ENCODE data around the gene KCNN3.

KCNN3 gene

GRCh38 chr1:154661110-154661509 is 209.0 kb downstream of the KCNN3 start (continued):
- no peak for TF ChIP-seq ZSCAN18 (tag by site-specific recombination; IDR thresholded peaks at IDR 0.05)
- TF ChIP-seq ZNF654 (tag by site-specific recombination; IDR thresholded peaks at IDR 0.05; ENCODE audit: low read depth) = no peak
- no peak for TF ChIP-seq ZNF223 (tag by site-specific recombination; IDR thresholded peaks at IDR 0.05)
- TF ChIP-seq ZNF473 (tag by site-specific recombination; IDR thresholded peaks at IDR 0.05) = no peak
- no peak for TF ChIP-seq AEBP2 (tag by site-specific recombination; IDR thresholded peaks at IDR 0.05; ENCODE audit: borderline replicate concordance)
- TF ChIP-seq ZSCAN23 (tag by site-specific recombination; IDR thresholded peaks at IDR 0.05) = no peak

- Histone ChIP-seq H3K36me3 (ENCODE audit: control insufficient read depth in 2 of 2, insufficient read depth in 1 of 2, low read length in 2 of 2) (no peaks in the 10 kb centered on the region), H3K4me3 (ENCODE audit: low read depth, low read length) (no peak overlapping the region), H3K4me1 (ENCODE audit: control insufficient read depth, insufficient read depth, low read length) (no peaks in the 10 kb centered on the region), H3K9me3 (ENCODE audit: control insufficient read depth, insufficient read depth, low read depth, low read length) (no peaks in the 10 kb centered on the region), H3K27ac (ENCODE audit: extremely low read depth, low read depth, low read length) (no peak overlapping the region)
- peak; percentile 34; the same call in 1 of the 2 replicates for TF ChIP-seq ATF2 (tag by site-specific recombination; IDR thresholded peaks at IDR 0.05; ENCODE audit: low read depth)
- TF ChIP-seq ZNF596 (tag by site-specific recombination; IDR thresholded peaks at IDR 0.05) = no peak
- POLR2A ChIA-PET = no interaction called here
- CTCF ChIA-PET = interaction anchor here (0.6 to 0.7 kb wide), 5 partner anchors 12 to 279 kb away, joined by 3 read pairs; no protein-coding TSS in a partner anchor
Measured at GRCh38 chr1:154659823-154660592, 210.1 kb downstream of the KCNN3 start.

DNA sequence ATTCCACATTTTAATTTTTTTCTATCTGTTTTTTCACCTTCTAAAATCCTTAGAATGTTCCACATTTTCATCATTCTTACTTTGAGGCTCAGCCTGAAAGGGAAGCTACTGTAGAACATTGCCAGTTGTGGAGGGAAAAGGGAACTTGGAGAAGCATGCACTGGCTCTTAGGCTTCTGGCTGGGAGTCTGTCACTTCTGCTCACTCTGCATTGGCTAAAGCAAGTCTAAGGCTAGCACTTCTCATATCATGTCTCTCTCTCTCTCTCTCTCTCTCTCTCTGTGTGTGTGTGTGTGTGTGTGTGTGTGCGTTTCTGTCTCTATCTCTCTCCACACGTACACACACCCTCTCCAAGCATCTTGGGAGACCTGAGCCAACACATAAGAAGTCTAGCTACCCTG is 212.5 kb downstream of the KCNN3 start:
- TF ChIP-seq, protein P1, sequence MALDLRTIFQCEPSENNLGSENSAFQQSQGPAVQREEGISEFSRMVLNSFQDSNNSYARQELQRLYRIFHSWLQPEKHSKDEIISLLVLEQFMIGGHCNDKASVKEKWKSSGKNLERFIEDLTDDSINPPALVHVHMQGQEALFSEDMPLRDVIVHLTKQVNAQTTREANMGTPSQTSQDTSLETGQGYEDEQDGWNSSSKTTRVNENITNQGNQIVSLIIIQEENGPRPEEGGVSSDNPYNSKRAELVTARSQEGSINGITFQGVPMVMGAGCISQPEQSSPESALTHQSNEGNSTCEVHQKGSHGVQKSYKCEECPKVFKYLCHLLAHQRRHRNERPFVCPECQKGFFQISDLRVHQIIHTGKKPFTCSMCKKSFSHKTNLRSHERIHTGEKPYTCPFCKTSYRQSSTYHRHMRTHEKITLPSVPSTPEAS (tag by site-specific recombination; IDR thresholded peaks at IDR 0.05) = 0 out of 2 replicates have a peak, but pooled peaks have one; percentile 24
- no peak for TF ChIP-seq HOXA7 (CRISPR knock-in tag; IDR thresholded peaks at IDR 0.05; ENCODE audit: borderline replicate concordance)
- Histone ChIP-seq H3K4me1 (ENCODE audit: control insufficient read depth, insufficient read depth, low read length) (no peaks in the 10 kb centered on the region), H3K9me3 (ENCODE audit: control insufficient read depth, insufficient read depth, low read depth, low read length) (no peaks in the 10 kb centered on the region), H3K27ac (ENCODE audit: extremely low read depth, low read depth, low read length) (no peak overlapping the region), H3K4me3 (ENCODE audit: low read depth, low read length) (no peak overlapping the region), H3K36me3 (ENCODE audit: control insufficient read depth in 2 of 2, insufficient read depth in 1 of 2, low read length in 2 of 2) (no peaks in the 10 kb centered on the region)
- POLR2A ChIA-PET = interaction anchor here (1.0 kb wide), 1 partner anchor 326 kb away, joined by 3 read pairs; the partner anchor contains the start of gene FLAD1
- CTCF ChIA-PET = interaction anchor here (0.5 to 2.4 kb wide), 6 partner anchors 12 to 1008 kb away, joined by 3 to 8 read pairs (median 4); no protein-coding TSS in a partner anchor

DNA sequence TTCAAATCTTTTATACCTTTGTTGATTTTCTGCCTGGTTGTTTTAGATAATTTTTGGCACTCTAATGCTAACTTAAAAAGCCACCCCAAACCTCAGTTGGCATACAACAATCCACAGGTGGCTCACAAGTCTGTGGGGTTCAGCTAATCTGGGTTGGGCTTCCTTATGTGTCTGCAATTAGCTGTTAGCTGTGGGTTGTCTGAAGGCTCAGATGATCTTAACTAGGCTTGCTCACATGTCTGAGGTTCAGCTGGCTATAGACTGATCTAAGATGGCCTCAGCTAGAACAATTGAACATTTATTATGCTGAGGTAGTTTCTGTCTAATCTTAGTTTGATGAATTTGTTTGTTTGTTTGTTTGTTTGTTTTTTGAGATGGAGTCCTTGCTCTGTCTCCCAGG is 217.2 kb downstream of the KCNN3 start:
- Histone ChIP-seq H3K36me3 (ENCODE audit: control insufficient read depth in 2 of 2, insufficient read depth in 1 of 2, low read length in 2 of 2) (no peaks in the 10 kb centered on the region), H3K27ac (ENCODE audit: extremely low read depth, low read depth, low read length) (no peak overlapping the region), H3K9me3 (ENCODE audit: control insufficient read depth, insufficient read depth, low read depth, low read length) (no peaks in the 10 kb centered on the region), H3K4me3 (ENCODE audit: low read depth, low read length) (no peak overlapping the region), H3K4me1 (ENCODE audit: control insufficient read depth, insufficient read depth, low read length) (no peaks in the 10 kb centered on the region)
- TF ChIP-seq SCRT2 (tag by site-specific recombination; IDR thresholded peaks at IDR 0.05) = peak; percentile 50; the same call in 1 of the 2 replicates
- TF ChIP-seq ZBTB48 (tag by site-specific recombination; IDR thresholded peaks at IDR 0.05) = no peak
- POLR2A ChIA-PET = no interaction called here
- CTCF ChIA-PET = interaction anchor here (0.6 to 1.9 kb wide), 2 partner anchors 17 to 1406 kb away, joined by 3 to 4 read pairs; no protein-coding TSS in a partner anchor
